Smooth muscle cell (in vitro differentiated cells): ENCODE results near the gene NTM. TPM values are rescaled to one million over a fixed set of nuclear protein-coding genes. Genes with fewer than 3 reads are reported as not detected.

Experiments
- DNase-seq: peaks from one replicate; lab custom pipeline; 2025; ENCODE audit not compliant: unreplicated experiment; lab: John Stamatoyannopoulos, UW
- H2AFZ ChIP-seq: fragments of 200-600 bp; sonication (generic); 2 replicates; pipeline ENCODE4 v1.6.0; 2016; ENCODE audit warnings: antibody characterized with exemption, low read depth, mild to moderate bottlenecking
- H3F3A ChIP-seq: fragments of 200-600 bp; sonication (generic); 2 replicates; pipeline ENCODE4 v1.6.0; 2017; ENCODE audit warnings: antibody characterized with exemption, low read depth
- H3K27ac ChIP-seq: fragments of 200-600 bp; sonication (generic); 2 replicates; pipeline ENCODE4 v1.5.1; 2016; ENCODE audit warnings: low read depth, mild to moderate bottlenecking
- H3K27me3 ChIP-seq: fragments of 200-600 bp; sonication (generic); 2 replicates; pipeline ENCODE4 v1.6.1; 2016; ENCODE audit warnings: low read depth, mild to moderate bottlenecking
- H3K36me3 ChIP-seq: fragments of 200-600 bp; sonication (generic); 2 replicates; pipeline ENCODE4 v1.5.1; 2016; ENCODE audit warnings: low read depth
- H3K4me1 ChIP-seq: fragments of 200-600 bp; sonication (generic); 2 replicates; pipeline ENCODE4 v1.5.1; 2016; ENCODE audit warnings: low read depth
- H3K4me2 ChIP-seq: fragments of 200-600 bp; sonication (generic); 2 replicates; pipeline ENCODE4 v1.6.0; 2016; ENCODE audit warnings: mild to moderate bottlenecking
- H3K4me3 ChIP-seq: fragments of 200-600 bp; sonication (generic); 2 replicates; pipeline ENCODE4 v1.5.1; 2016; ENCODE audit warnings: mild to moderate bottlenecking
- H3K79me2 ChIP-seq: fragments of 200-600 bp; sonication (generic); 2 replicates; pipeline ENCODE4 v1.6.0; 2016; ENCODE audit warnings: low read depth, mild to moderate bottlenecking
- H3K9ac ChIP-seq: fragments of 200-600 bp; sonication (generic); 2 replicates; pipeline ENCODE4 v1.6.0; 2016; ENCODE audit warnings: low read depth
- H3K9me3 ChIP-seq: fragments of 200-600 bp; sonication (generic); replicated peaks from 2 replicates; pipeline ENCODE4 v1.5.1; 2016; ENCODE audit warnings: low read depth
- H4K20me1 ChIP-seq: fragments of 200-600 bp; sonication (generic); 2 replicates; pipeline ENCODE4 v1.6.0; 2016; ENCODE audit warnings: low read depth
- WGBS: methylation state at CpG from one replicate; pipeline ENCODE4 v1.1.7; 2016; ENCODE audit warnings: low lambda C conversion rate; 5-methylcytosine and 5-hydroxymethylcytosine counted together
- polyA plus RNA-seq: library from polyadenylated mRNA; unstranded; fragments of >200 nt; fragmentation: Nextera tagmentation; extraction: Ambion mirVana; gene quantifications from 2 replicates; pipeline ENCODE4 v1.2.1, GENCODE V29; 2016
- total RNA-seq: library from RNA; depleted of rRNA; stranded (reverse); fragments of >200 nt; gene quantifications from 2 replicates; pipeline ENCODE4 v1.2.3, GENCODE V29; 2014
- TF ChIP-seq, protein P1 (sequence below): fragments of 200-600 bp; sonication (generic); IDR thresholded peaks from 2 replicates; pipeline ENCODE4 v1.5.1; 2017; ENCODE audit warnings: borderline replicate concordance, mild to moderate bottlenecking, antibody characterized with exemption; ENCODE audit not compliant: insufficient read depth, poor library complexity, severe bottlenecking

Gene NTM
- total and polyA plus RNA-seq, 2 experiments from 2014 or later = 68.9 to 123 TPM

DNA sequence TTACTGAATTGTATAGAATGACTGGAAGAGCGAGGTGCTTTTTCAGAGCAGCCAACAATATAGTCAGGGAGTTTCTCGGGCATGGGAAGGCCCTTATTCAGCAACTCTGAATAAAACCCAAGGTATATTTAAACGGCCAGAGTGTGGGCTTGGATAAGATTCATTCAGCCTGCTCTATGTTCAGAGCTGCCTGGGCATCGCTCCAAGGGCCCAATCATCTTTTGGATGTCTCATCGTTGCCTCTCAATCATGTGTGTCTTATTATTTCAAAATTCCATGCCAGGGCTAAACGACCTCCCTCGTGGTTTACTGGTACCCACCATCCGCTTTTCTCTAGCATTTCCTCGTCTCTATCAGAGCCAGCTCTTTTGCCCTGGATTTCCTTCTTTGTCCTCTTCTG is 19.5 kb upstream of the NTM start:
- no peak overlapping the region for H3K4me3 ChIP-seq
- H3K4me1 ChIP-seq = no peaks in the 10 kb centered on the region
- 87% methylated on average over 9 of the region's 9 CpGs for WGBS
- DNase-seq = no peak
- no peak overlapping the region for H2AFZ ChIP-seq
- H3F3A ChIP-seq = no peaks in the 10 kb centered on the region
- no peak overlapping the region for H3K27ac ChIP-seq
- no peaks in the 10 kb centered on the region for H4K20me1 ChIP-seq
- H3K27me3 ChIP-seq = peaks cover 30% of the 10 kb centered on the region
- H3K79me2 ChIP-seq = no peaks in the 10 kb centered on the region
- no peak overlapping the region for H3K4me2 ChIP-seq
- TF ChIP-seq, protein P1, sequence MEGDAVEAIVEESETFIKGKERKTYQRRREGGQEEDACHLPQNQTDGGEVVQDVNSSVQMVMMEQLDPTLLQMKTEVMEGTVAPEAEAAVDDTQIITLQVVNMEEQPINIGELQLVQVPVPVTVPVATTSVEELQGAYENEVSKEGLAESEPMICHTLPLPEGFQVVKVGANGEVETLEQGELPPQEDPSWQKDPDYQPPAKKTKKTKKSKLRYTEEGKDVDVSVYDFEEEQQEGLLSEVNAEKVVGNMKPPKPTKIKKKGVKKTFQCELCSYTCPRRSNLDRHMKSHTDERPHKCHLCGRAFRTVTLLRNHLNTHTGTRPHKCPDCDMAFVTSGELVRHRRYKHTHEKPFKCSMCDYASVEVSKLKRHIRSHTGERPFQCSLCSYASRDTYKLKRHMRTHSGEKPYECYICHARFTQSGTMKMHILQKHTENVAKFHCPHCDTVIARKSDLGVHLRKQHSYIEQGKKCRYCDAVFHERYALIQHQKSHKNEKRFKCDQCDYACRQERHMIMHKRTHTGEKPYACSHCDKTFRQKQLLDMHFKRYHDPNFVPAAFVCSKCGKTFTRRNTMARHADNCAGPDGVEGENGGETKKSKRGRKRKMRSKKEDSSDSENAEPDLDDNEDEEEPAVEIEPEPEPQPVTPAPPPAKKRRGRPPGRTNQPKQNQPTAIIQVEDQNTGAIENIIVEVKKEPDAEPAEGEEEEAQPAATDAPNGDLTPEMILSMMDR = no peak
- no peak overlapping the region for H3K9ac ChIP-seq
- H3K9me3 ChIP-seq = no peaks in the 10 kb centered on the region
- H3K36me3 ChIP-seq = no peaks in the 10 kb centered on the region

DNA sequence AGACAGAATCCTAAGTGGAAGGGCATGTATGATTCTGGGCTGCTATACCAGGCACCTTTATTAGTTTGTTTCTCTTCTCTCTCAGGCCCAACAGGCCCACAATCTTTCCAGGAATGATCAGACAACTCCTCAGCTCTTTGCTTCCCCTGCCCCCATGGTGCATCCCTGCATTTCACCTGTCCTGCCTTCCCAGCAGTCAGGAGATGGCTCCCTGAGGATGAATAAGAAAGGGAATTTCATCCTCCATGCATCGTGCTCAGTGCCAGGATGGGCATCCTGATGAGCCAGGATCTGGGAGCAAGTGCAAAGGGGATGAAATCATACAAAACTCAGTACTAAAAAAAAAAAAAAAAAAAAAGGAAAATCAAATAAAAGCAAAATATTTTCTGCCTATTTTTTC is 18.6 kb upstream of the NTM start:
- H3K9ac ChIP-seq = no peak overlapping the region
- no peaks in the 10 kb centered on the region for H3K9me3 ChIP-seq
- no peak for DNase-seq
- no peaks in the 10 kb centered on the region for H3K36me3 ChIP-seq
- H3K27ac ChIP-seq = no peak overlapping the region
- no peak overlapping the region for H3K4me3 ChIP-seq
- H3F3A ChIP-seq = no peaks in the 10 kb centered on the region
- no peaks in the 10 kb centered on the region for H3K79me2 ChIP-seq
- TF ChIP-seq, protein P1 = no peak
- H4K20me1 ChIP-seq = no peaks in the 10 kb centered on the region
- 31% methylated on average over 1 of the region's 1 CpG for WGBS
- no peaks in the 10 kb centered on the region for H3K4me1 ChIP-seq
- no peak overlapping the region for H2AFZ ChIP-seq
- no peak overlapping the region for H3K4me2 ChIP-seq
- H3K27me3 ChIP-seq = peaks cover 22% of the 10 kb centered on the region

DNA sequence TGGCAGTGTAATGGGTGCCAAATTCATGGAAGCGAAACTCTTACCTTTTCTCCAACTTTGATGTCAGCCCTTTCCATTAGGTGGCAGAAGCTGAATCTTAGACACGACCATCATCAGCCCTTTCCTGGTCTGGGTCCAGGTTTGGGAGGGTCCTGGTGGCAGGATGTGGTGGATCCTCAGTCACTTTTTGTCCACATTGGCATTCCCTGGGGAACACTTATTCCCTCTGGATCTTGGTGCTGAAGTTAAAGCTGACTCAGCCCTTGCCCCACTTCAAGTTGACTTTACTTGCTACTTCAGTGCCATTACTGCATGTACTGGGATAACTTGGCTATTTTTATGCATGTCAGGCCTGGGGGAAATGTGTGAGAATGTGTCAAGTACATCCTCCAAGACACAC is 16.6 kb upstream of the NTM start:
- Histone ChIP-seq H3K4me3 (no peak overlapping the region), H3K27me3 (peaks cover 7% of the 10 kb centered on the region), H3F3A (no peaks in the 10 kb centered on the region), H3K9me3 (no peaks in the 10 kb centered on the region), H3K79me2 (no peaks in the 10 kb centered on the region), H3K4me1 (no peaks in the 10 kb centered on the region), H3K9ac (no peak overlapping the region), H3K36me3 (no peaks in the 10 kb centered on the region), H2AFZ (no peak overlapping the region), H3K4me2 (no peak overlapping the region), H4K20me1 (no peaks in the 10 kb centered on the region), H3K27ac (no peak overlapping the region)
- DNase-seq = no peak
- 90% methylated on average over 2 of the region's 2 CpGs for WGBS
- TF ChIP-seq, protein P1 = no peak

DNA sequence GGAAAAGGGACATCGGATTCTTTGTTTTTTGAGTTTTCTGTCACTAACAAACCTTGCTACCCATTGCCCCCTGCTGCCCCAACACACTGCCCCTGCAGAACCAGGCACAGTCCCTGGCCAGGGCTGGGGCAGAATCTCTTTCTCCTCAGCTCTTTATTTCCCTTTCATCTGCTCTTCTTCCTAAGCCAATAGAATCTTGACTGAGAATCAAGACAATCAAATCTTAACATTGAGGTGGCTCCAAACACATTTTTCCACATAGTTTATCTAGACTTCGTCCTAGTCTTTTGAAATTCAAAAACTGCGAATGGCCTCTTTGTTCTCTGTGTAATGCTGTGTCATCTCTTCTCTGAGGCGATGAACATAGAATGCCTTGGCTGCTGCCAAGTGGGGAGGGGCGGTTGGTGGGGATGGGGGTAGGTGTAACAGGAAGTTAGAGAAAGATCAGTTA is 16.1 kb upstream of the NTM start:
- H3K79me2 ChIP-seq = no peaks in the 10 kb centered on the region
- no peaks in the 10 kb centered on the region for H3K36me3 ChIP-seq
- no peak overlapping the region for H3K4me3 ChIP-seq
- H3K9ac ChIP-seq = no peak overlapping the region
- no peaks in the 10 kb centered on the region for H3K9me3 ChIP-seq
- H3F3A ChIP-seq = no peaks in the 10 kb centered on the region
- TF ChIP-seq, protein P1 = no peak
- no peak for DNase-seq
- H4K20me1 ChIP-seq = no peaks in the 10 kb centered on the region
- peaks cover 2% of the 10 kb centered on the region for H3K27me3 ChIP-seq
- H2AFZ ChIP-seq = no peak overlapping the region
- H3K4me1 ChIP-seq = no peaks in the 10 kb centered on the region
- no peak overlapping the region for H3K4me2 ChIP-seq
- WGBS = 65% methylated on average over 5 of the region's 5 CpGs
- H3K27ac ChIP-seq = no peak overlapping the region
